NCI-H1930 (cell line): ENCODE measurements around the gene GHRL.
"Not testable (repeated sequence)": the region's sequence is repeated elsewhere in the genome, so short reads cannot be mapped to it uniquely, and the experiment has no call there.

Experiments used
- DNase-seq, 2 experiments: peaks; one replicate each; lab custom pipeline; 2025; lab: John Stamatoyannopoulos, UW

Gene GHRL

GRCh38 chr3:10299175-10299574 lies 6.4 kb upstream of the GHRL start:
- DNase-seq = no peak

GRCh38 chr3:10298064-10298463 lies 5.3 kb upstream of the GHRL start:
- DNase-seq = not testable (repeated sequence)

GRCh38 chr3:10294030-10294586 lies 1.4 kb upstream of the GHRL start:
- no peak for DNase-seq

- no peak for DNase-seq
Observed at GRCh38 chr3:10291641-10292040, 1.1 kb downstream of the GHRL start.

GRCh38 chr3:10290481-10291176 lies 2.1 kb downstream of the GHRL start:
- DNase-seq = no peak

- DNase-seq = no peak
Observed at GRCh38 chr3:10289787-10290355, 2.9 kb downstream of the GHRL start.

GRCh38 chr3:10289077-10289476 lies 3.7 kb downstream of the GHRL start:
- no peak for DNase-seq

GRCh38 chr3:10288575-10288960 lies 4.2 kb downstream of the GHRL start:
- DNase-seq = no peak

GRCh38 chr3:10287936-10288574 lies 4.7 kb downstream of the GHRL start:
- DNase-seq = no peak

- no peak for DNase-seq
Observed at GRCh38 chr3:10286596-10287295, 6.0 kb downstream of the GHRL start.

- DNase-seq = no peak
Observed at GRCh38 chr3:10286133-10286524, 6.6 kb downstream of the GHRL start.

- DNase-seq = no peak
Observed at GRCh38 chr3:10285272-10286132, 7.2 kb downstream of the GHRL start.

GRCh38 chr3:10284496-10284895 lies 8.3 kb downstream of the GHRL start:
- DNase-seq = no peak

GRCh38 chr3:10283638-10284037 lies 9.1 kb downstream of the GHRL start:
- DNase-seq = no peak

GRCh38 chr3:10281951-10282350 lies 10.8 kb downstream of the GHRL start:
- DNase-seq = no peak

- no peak for DNase-seq
Observed at GRCh38 chr3:10280571-10280970, 12.2 kb downstream of the GHRL start.

- no peak for DNase-seq
Observed at GRCh38 chr3:10280177-10280529, 12.6 kb downstream of the GHRL start.

GRCh38 chr3:10279384-10280176 lies 13.2 kb downstream of the GHRL start:
- no peak for DNase-seq

- DNase-seq = no peak
Observed at GRCh38 chr3:10278501-10278900, 14.2 kb downstream of the GHRL start.

- DNase-seq = no peak
Observed at GRCh38 chr3:10277115-10277625, 15.6 kb downstream of the GHRL start.

GRCh38 chr3:10274601-10275000 lies 18.1 kb downstream of the GHRL start:
- no peak for DNase-seq
